Stimulated activated CD4-positive, alpha-beta T cell treated with anti-CD3 and anti-CD28 coated beads, Interleukin-12 subunit alpha, Interleukin-12 subunit beta, amount 100 ng/mL, for 4 hours (primary cell): ENCODE data around the gene PYURF.
A peak's percentile ranks its signal among the peaks of the same experiment; 100 is the strongest.

Experiments
- DNase-seq: peaks from one replicate; pipeline ENCODE4 v3.0.0-alpha.2; 2020

PYURF gene

GRCh38 chr4:88523325-88524129 lies at the start of gene PYURF:
PYURF (minus strand) TSS chr4:88523776; CDS start chr4:88523700, 76 bp downstream.
- DNase-seq, result peak; percentile 85

GRCh38 chr4:88570001-88570400 lies 46.4 kb upstream of the PYURF start:
- no peak for DNase-seq

- no peak for DNase-seq
These were observed 44.0 kb upstream of the PYURF start for GRCh38 chr4:88567591-88567990.

GRCh38 chr4:88549815-88550214 lies 26.2 kb upstream of the PYURF start:
- no peak for DNase-seq

GRCh38 chr4:88539322-88540068 lies 15.9 kb upstream of the PYURF start:
- peak; percentile 71 for DNase-seq

GRCh38 chr4:88537709-88538108 lies 14.1 kb upstream of the PYURF start:
- DNase-seq, result no peak

- DNase-seq, result no peak
These were observed 11.6 kb upstream of the PYURF start for GRCh38 chr4:88535090-88535755.

GRCh38 chr4:88533937-88534750 lies 10.6 kb upstream of the PYURF start:
- DNase-seq, result no peak

GRCh38 chr4:88533088-88533790 lies 9.7 kb upstream of the PYURF start:
- no peak for DNase-seq

- no peak for DNase-seq
These were observed 8.0 kb upstream of the PYURF start for GRCh38 chr4:88531549-88531948.

- no peak for DNase-seq
These were observed 5.3 kb upstream of the PYURF start for GRCh38 chr4:88528861-88529260.

- DNase-seq, result no peak
These were observed 4.2 kb upstream of the PYURF start for GRCh38 chr4:88527787-88528186.

GRCh38 chr4:88526221-88526815 lies 2.7 kb upstream of the PYURF start:
- DNase-seq, result no peak

GRCh38 chr4:88524171-88524570 lies 595 bp upstream of the PYURF start:
- DNase-seq, result no peak

- peak; percentile 41 for DNase-seq
These were observed 763 bp downstream of the PYURF start for GRCh38 chr4:88522702-88523324.

GRCh38 chr4:88518911-88519310 lies 4.7 kb downstream of the PYURF start:
- DNase-seq, result no peak

GRCh38 chr4:88517825-88518224 lies 5.8 kb downstream of the PYURF start:
- no peak for DNase-seq

- no peak for DNase-seq
These were observed 6.8 kb downstream of the PYURF start for GRCh38 chr4:88516746-88517145.

GRCh38 chr4:88514557-88515511 lies 8.7 kb downstream of the PYURF start:
- no peak for DNase-seq

GRCh38 chr4:88511236-88511635 lies 12.3 kb downstream of the PYURF start:
- no peak for DNase-seq
